Stimulated activated naive CD8-positive, alpha-beta T cell treated with anti-CD3 and anti-CD28 coated beads, Interleukin-15, Interleukin-2, amounts not matched to agents 100 U/mL and 50 U/mL, for 24 hours (primary cell): ENCODE data around the gene CEP290.

Source experiments
- ATAC-seq: fragments of 150-1000 bp; cut with Tn5 transposase; one replicate; pipeline ENCODE4 v1.10.0; 2021
- DNase-seq: peaks from one replicate; pipeline ENCODE4 v3.0.0; 2021

Gene CEP290

GRCh38 chr12:88141774-88142609, at the start of gene CEP290, which contains the start of gene TMTC3:
TSS of gene CEP290 (minus strand) at chr12:88142088. CDS start at chr12:88141307, 781 bp downstream.
TSS of gene TMTC3 (plus strand) at chr12:88142307. CDS start at chr12:88148316, 6,009 bp downstream.
- DNase-seq = peak; percentile 87
- peak; percentile 99 for ATAC-seq

- ATAC-seq (no peak), DNase-seq (no peak)
These were observed 46.3 kb upstream of the CEP290 start for GRCh38 chr12:88188180-88188579.

GRCh38 chr12:88187571-88187970, 45.7 kb upstream of the CEP290 start:
- DNase-seq (no peak), ATAC-seq (no peak)

- ATAC-seq (no peak), DNase-seq (no peak)
These were observed 44.1 kb upstream of the CEP290 start for GRCh38 chr12:88185988-88186387.

GRCh38 chr12:88185279-88185678, 43.4 kb upstream of the CEP290 start:
- ATAC-seq (no peak), DNase-seq (no peak)

- no peak for DNase-seq
- no peak for ATAC-seq
These were observed 42.3 kb upstream of the CEP290 start for GRCh38 chr12:88184196-88184595.

- ATAC-seq (no peak), DNase-seq (no peak)
These were observed 40.5 kb upstream of the CEP290 start for GRCh38 chr12:88182416-88182815.

GRCh38 chr12:88181881-88182280, 40.0 kb upstream of the CEP290 start:
- DNase-seq (no peak), ATAC-seq (no peak)

GRCh38 chr12:88179436-88180014, 37.6 kb upstream of the CEP290 start:
- DNase-seq (no peak), ATAC-seq (no peak)

GRCh38 chr12:88175544-88175943, 33.7 kb upstream of the CEP290 start:
- ATAC-seq (peak; percentile 36), DNase-seq (no peak)

- DNase-seq = no peak
- ATAC-seq = no peak
These were observed 31.0 kb upstream of the CEP290 start for GRCh38 chr12:88172844-88173407.

- ATAC-seq (no peak), DNase-seq (no peak)
These were observed 25.5 kb upstream of the CEP290 start for GRCh38 chr12:88167384-88167783.

GRCh38 chr12:88166179-88166578, 24.3 kb upstream of the CEP290 start:
- DNase-seq (no peak), ATAC-seq (no peak)

GRCh38 chr12:88163371-88163770, 21.5 kb upstream of the CEP290 start:
- no peak for DNase-seq
- ATAC-seq = no peak

- no peak for DNase-seq
- ATAC-seq = no peak
These were observed 14.3 kb upstream of the CEP290 start for GRCh38 chr12:88156075-88156654.

GRCh38 chr12:88153959-88154358, 12.1 kb upstream of the CEP290 start:
- no peak for DNase-seq
- ATAC-seq = no peak

GRCh38 chr12:88150063-88150462, 8.2 kb upstream of the CEP290 start:
- no peak for ATAC-seq
- no peak for DNase-seq

GRCh38 chr12:88145567-88146505, 3.9 kb upstream of the CEP290 start:
- ATAC-seq (no peak), DNase-seq (no peak)

GRCh38 chr12:88144546-88145468, 2.9 kb upstream of the CEP290 start:
- ATAC-seq = no peak

GRCh38 chr12:88144037-88144436, 2.1 kb upstream of the CEP290 start:
- ATAC-seq = no peak

More at GRCh38 chr12:88144546-88145468, 2.9 kb upstream of the CEP290 start:
- no peak for DNase-seq

GRCh38 chr12:88142610-88142991, 713 bp upstream of the CEP290 start:
- no peak for DNase-seq
- ATAC-seq = no peak

More at GRCh38 chr12:88144037-88144436, 2.1 kb upstream of the CEP290 start:
- no peak for DNase-seq
